Activated CD4-positive, CD25-positive, alpha-beta regulatory T cell treated with anti-CD3 and anti-CD28 coated beads, Interleukin-2, amount 50 U/mL, for 16 hours (primary cell): Measurements from ENCODE around the gene LYSET.
A peak's percentile ranks its signal among the peaks of the same experiment; 100 is the strongest.
"Not testable (repeated sequence)": the region's sequence is repeated elsewhere in the genome, so short reads cannot be mapped to it uniquely, and the experiment has no call there.

Source experiments
- DNase-seq: peaks from one replicate; pipeline ENCODE4 v3.0.0-alpha.2; 2020; ENCODE audit warnings: low read depth, low spot score

LYSET gene

GRCh38 chr14:93184391-93185348 is at the start of gene LYSET, which contains the start of gene MOAP1:
TSS of gene LYSET (plus strand) at chr14:93185317. CDS start at chr14:93185406, 89 bp downstream.
TSS of gene MOAP1 (minus strand) at chr14:93184897. CDS start at chr14:93184242, 655 bp downstream.
- DNase-seq = peak; percentile 76

GRCh38 chr14:93135399-93135798 is 49.7 kb upstream of the LYSET start:
- DNase-seq = no peak

- no peak for DNase-seq
These were observed 49.1 kb upstream of the LYSET start for GRCh38 chr14:93136009-93136408.

- DNase-seq = not testable (repeated sequence)
These were observed 48.6 kb upstream of the LYSET start for GRCh38 chr14:93136508-93136907.

- no peak for DNase-seq
These were observed 47.3 kb upstream of the LYSET start for GRCh38 chr14:93137864-93138263.

GRCh38 chr14:93142854-93143652 is 42.1 kb upstream of the LYSET start:
- no peak for DNase-seq

- DNase-seq = no peak
These were observed 39.0 kb upstream of the LYSET start for GRCh38 chr14:93146119-93146518.

- DNase-seq = no peak
These were observed 36.1 kb upstream of the LYSET start for GRCh38 chr14:93148979-93149378.

GRCh38 chr14:93150227-93151208 is 34.6 kb upstream of the LYSET start:
- DNase-seq = no peak

GRCh38 chr14:93153121-93153520 is 32.0 kb upstream of the LYSET start:
- no peak for DNase-seq

GRCh38 chr14:93155667-93156066 is 29.4 kb upstream of the LYSET start:
- DNase-seq = no peak

- no peak for DNase-seq
These were observed 28.3 kb upstream of the LYSET start for GRCh38 chr14:93156693-93157369.

- not testable (repeated sequence) for DNase-seq
These were observed 26.8 kb upstream of the LYSET start for GRCh38 chr14:93158349-93158748.

- not testable (repeated sequence) for DNase-seq
These were observed 25.3 kb upstream of the LYSET start for GRCh38 chr14:93159625-93160352.

GRCh38 chr14:93160353-93160801 is 24.7 kb upstream of the LYSET start:
- no peak for DNase-seq

GRCh38 chr14:93161411-93161940 is 23.6 kb upstream of the LYSET start:
- no peak for DNase-seq

- DNase-seq = no peak
These were observed 21.6 kb upstream of the LYSET start for GRCh38 chr14:93163564-93163963.

- not testable (repeated sequence) for DNase-seq
These were observed 19.5 kb upstream of the LYSET start for GRCh38 chr14:93165271-93166265.
